OCI-LY7 (cell line): ENCODE data around the gene SERPIND1. TPM values are rescaled to one million over a fixed set of nuclear protein-coding genes. Genes with fewer than 3 reads are reported as not detected.
A peak's percentile ranks its signal among the peaks of the same experiment; 100 is the strongest.

Experiments
- BruUV-seq: library from RNA; stranded (reverse); fragments of 400-500 nt; replicated peaks from 2 replicates; lab custom pipeline; 2021; lab: Mats Ljungman, UMichigan
- CTCF ChIA-PET: fragments of 300-600 bp; sonication (Branson Sonifier 250); formaldehyde crosslinking; loops from one replicate; lab custom pipeline; 2022; ENCODE audit warnings: antibody characterized with exemption; ENCODE audit not compliant: unreplicated experiment; lab: Charles Lee
- POLR2A ChIA-PET: fragments of 300-600 bp; sonication (Branson Sonifier 250); formaldehyde crosslinking; loops from one replicate; lab custom pipeline; 2022; ENCODE audit warnings: antibody characterized with exemption; lab: Charles Lee
- DNase-seq: peaks from one replicate; pipeline ENCODE4 v3.0.0-alpha.2; 2015; ENCODE audit warnings: low spot score
- H2AFZ ChIP-seq: fragments of 200-600 bp; sonication (generic), shearing (Covaris generic); 2 replicates; pipeline ENCODE4 v1.6.1; 2014; ENCODE audit warnings: mild to moderate bottlenecking, antibody characterized with exemption, low read length, moderate library complexity
- H3K27ac ChIP-seq: fragments of 200-600 bp; sonication (generic); 2 replicates; pipeline ENCODE4 v1.5.1; 2014; ENCODE audit warnings: mixed run types, low read depth, mild to moderate bottlenecking, moderate library complexity, low read length, inconsistent platforms; ENCODE audit not compliant: poor library complexity, severe bottlenecking
- H3K36me3 ChIP-seq: fragments of 200-600 bp; sonication (generic); 2 replicates; pipeline ENCODE4 v1.6.1; 2014; ENCODE audit warnings: mild to moderate bottlenecking, antibody characterized with exemption, low read length, moderate library complexity, mixed read lengths; ENCODE audit not compliant: insufficient read depth
- H3K4me1 ChIP-seq: fragments of 200-600 bp; sonication (generic); 2 replicates; pipeline ENCODE4 v1.5.1; 2014; ENCODE audit warnings: mild to moderate bottlenecking, low read length; ENCODE audit not compliant: insufficient read depth, poor library complexity, severe bottlenecking
- H3K4me2 ChIP-seq: fragments of 200-600 bp; sonication (generic); 2 replicates; pipeline ENCODE4 v1.6.1; 2014; ENCODE audit warnings: mild to moderate bottlenecking, low read length
- H3K4me3 ChIP-seq: fragments of 200-600 bp; sonication (generic); 2 replicates; pipeline ENCODE4 v1.5.1; 2014; ENCODE audit warnings: mild to moderate bottlenecking, low read depth, low read length; ENCODE audit not compliant: poor library complexity, severe bottlenecking
- H3K79me2 ChIP-seq: fragments of 200-600 bp; sonication (generic); 2 replicates; pipeline ENCODE4 v1.6.1; 2016; ENCODE audit warnings: low read depth, mild to moderate bottlenecking, low read length, moderate library complexity, mixed read lengths; ENCODE audit not compliant: insufficient read depth
- H3K9me2 ChIP-seq: fragments of 200-600 bp; sonication (generic); 2 replicates; pipeline ENCODE4 v1.6.1; 2016; ENCODE audit warnings: mild to moderate bottlenecking, low read length, mixed read lengths; ENCODE audit not compliant: insufficient read depth
- H3K9me3 ChIP-seq: fragments of 200-600 bp; sonication (generic); 2 replicates; pipeline ENCODE4 v1.6.1; 2014; ENCODE audit warnings: mild to moderate bottlenecking, mixed run types, low read length, mixed read lengths
- H4K20me1 ChIP-seq: fragments of 200-600 bp; sonication (generic); 2 replicates; pipeline ENCODE4 v1.6.1; 2014; ENCODE audit warnings: mild to moderate bottlenecking, antibody characterized with exemption, low read length, moderate library complexity, mixed read lengths; ENCODE audit not compliant: insufficient read depth
- CTCF ChIP-seq: fragments of 200-600 bp; sonication (generic); conservative IDR thresholded peaks from 2 replicates; pipeline ENCODE4 v1.5.1; 2014; ENCODE audit warnings: mild to moderate bottlenecking, antibody characterized with exemption, low read length, moderate library complexity, mixed read lengths
- EZH2phosphoT487 ChIP-seq: fragments of 200-600 bp; sonication (generic); IDR thresholded peaks from 2 replicates; pipeline ENCODE4 v1.6.1; 2018; ENCODE audit warnings: low read depth, borderline replicate concordance, mild to moderate bottlenecking, mixed run types, antibody characterized with exemption, low read length, moderate library complexity, mixed read lengths
- intact Hi-C: fragments of 100-400 bp; cut with micrococcal nuclease; formaldehyde crosslinking; loops from one replicate; pipeline ENCODE4 v1.10.0; 2022; ENCODE audit not compliant: unreplicated experiment
- total RNA-seq, 2 experiments: library from RNA; depleted of rRNA in 1 of 2; stranded (reverse); fragments of >200 nt in 1 of 2; shearing (Covaris generic) in 1 of 2; gene quantifications; 2 replicates each; pipeline ENCODE4 v1.2.3, GENCODE V29; 2014 to 2022

Gene SERPIND1
- total RNA-seq, 2 experiments from 2014 or later = not detected

GRCh38 chr22:20802922-20803553 is 29.1 kb downstream of the SERPIND1 start:
- TF ChIP-seq CTCF (no peak), EZH2phosphoT487 (no peak)
- Histone ChIP-seq H3K9me3 (no peaks in the 10 kb centered on the region), H3K4me3 (no peak overlapping the region), H3K4me2 (no peak overlapping the region), H3K4me1 (no peaks in the 10 kb centered on the region), H3K9me2 (no peaks in the 10 kb centered on the region), H4K20me1 (no peaks in the 10 kb centered on the region), H2AFZ (no peak overlapping the region), H3K27ac (no peak overlapping the region), H3K79me2 (no peaks in the 10 kb centered on the region), H3K36me3 (peaks cover 89% of the 10 kb centered on the region)
- CTCF ChIA-PET = no interaction called here
- DNase-seq = no peak
- POLR2A ChIA-PET = no interaction called here
- intact Hi-C loops = no loop called here
- BruUV-seq = no TSS peak

- no peak overlapping the region for H3K4me2 ChIP-seq
- no TSS peak for BruUV-seq
- no peaks in the 10 kb centered on the region for H3K4me1 ChIP-seq
- H2AFZ ChIP-seq = no peak overlapping the region
- peak; percentile 39 for DNase-seq
- intact Hi-C loops = no loop called here
- TF ChIP-seq CTCF (peak; percentile 76), EZH2phosphoT487 (no peak)
- no peaks in the 10 kb centered on the region for H3K79me2 ChIP-seq
- H3K36me3 ChIP-seq = peaks cover 85% of the 10 kb centered on the region
- no peak overlapping the region for H3K4me3 ChIP-seq
- POLR2A ChIA-PET = no interaction called here
- H3K9me3 ChIP-seq = no peaks in the 10 kb centered on the region
- H4K20me1 ChIP-seq = no peaks in the 10 kb centered on the region
- no peaks in the 10 kb centered on the region for H3K9me2 ChIP-seq
- CTCF ChIA-PET = no interaction called here
- H3K27ac ChIP-seq = no peak overlapping the region
Measured at GRCh38 chr22:20803696-20804324, 29.9 kb downstream of the SERPIND1 start.

GRCh38 chr22:20804650-20805049 is 30.7 kb downstream of the SERPIND1 start:
- ChIA-PET CTCF (no interaction called here), POLR2A (no interaction called here)
- no TSS peak for BruUV-seq

More at GRCh38 chr22:20804650-20805049, 30.7 kb downstream of the SERPIND1 start:
- no peaks in the 10 kb centered on the region for H3K79me2 ChIP-seq
- no peak for TF ChIP-seq CTCF
- TF ChIP-seq EZH2phosphoT487 = no peak
- H3K9me3 ChIP-seq = no peaks in the 10 kb centered on the region
- no peak overlapping the region for H3K4me3 ChIP-seq
- H2AFZ ChIP-seq = no peak overlapping the region
- DNase-seq = no peak
- no peaks in the 10 kb centered on the region for H3K9me2 ChIP-seq
- peaks cover 4% of the 10 kb centered on the region for H3K4me1 ChIP-seq
- no peaks in the 10 kb centered on the region for H4K20me1 ChIP-seq
- no peak overlapping the region for H3K4me2 ChIP-seq
- peaks cover 85% of the 10 kb centered on the region for H3K36me3 ChIP-seq
- intact Hi-C loops = no loop called here
- no peak overlapping the region for H3K27ac ChIP-seq
